GM19452 (cell line): ENCODE results near the gene LRRC37A3.
"Not testable (repeated sequence)": the region's sequence is repeated elsewhere in the genome, so short reads cannot be mapped to it uniquely, and the experiment has no call there.

Experiments used
- ATAC-seq: cut with Tn5 transposase; IDR thresholded peaks from one replicate; pipeline ENCODE4 v1.9.1; 2021; ENCODE audit not compliant: unreplicated experiment

Gene LRRC37A3

DNA sequence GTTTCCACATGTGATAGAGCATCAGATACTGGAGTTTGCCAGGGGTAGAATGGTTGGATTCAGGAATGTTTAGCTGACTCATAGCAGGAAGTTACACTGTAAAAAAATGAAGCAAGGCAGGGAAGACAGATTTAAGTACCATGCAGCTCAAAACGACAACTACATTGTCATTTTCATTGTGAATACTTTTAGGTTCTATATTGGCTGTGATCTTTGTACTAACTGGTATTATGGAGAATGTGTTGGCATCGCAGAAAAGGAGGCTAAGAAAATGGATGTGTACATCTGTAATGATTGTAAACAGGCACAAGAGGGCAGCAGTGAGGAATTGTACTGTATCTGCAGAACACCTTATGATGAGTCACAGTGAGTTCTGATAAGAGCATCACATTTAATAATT, 8.2 kb upstream of the LRRC37A3 start:
- ATAC-seq: not testable (repeated sequence)

DNA sequence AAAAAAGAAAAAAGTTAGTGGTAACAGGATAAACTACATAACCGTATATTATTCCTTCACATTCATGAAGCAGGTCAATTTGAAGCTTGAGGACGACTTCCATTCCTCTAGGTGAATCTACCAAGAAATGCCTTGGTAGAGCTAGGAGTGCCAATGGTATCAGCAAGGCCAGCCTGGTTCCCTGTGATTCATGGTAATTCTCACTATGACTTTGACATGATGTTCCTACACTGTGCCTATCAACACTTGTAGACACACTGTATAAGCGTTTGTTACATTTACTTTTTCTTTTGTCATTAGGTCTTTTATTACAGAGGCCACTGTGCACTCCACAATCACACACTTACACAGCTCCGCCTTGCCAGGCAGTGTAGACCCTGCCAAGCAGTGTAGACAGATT, 7.2 kb upstream of the LRRC37A3 start:
- ATAC-seq: not testable (repeated sequence)

DNA sequence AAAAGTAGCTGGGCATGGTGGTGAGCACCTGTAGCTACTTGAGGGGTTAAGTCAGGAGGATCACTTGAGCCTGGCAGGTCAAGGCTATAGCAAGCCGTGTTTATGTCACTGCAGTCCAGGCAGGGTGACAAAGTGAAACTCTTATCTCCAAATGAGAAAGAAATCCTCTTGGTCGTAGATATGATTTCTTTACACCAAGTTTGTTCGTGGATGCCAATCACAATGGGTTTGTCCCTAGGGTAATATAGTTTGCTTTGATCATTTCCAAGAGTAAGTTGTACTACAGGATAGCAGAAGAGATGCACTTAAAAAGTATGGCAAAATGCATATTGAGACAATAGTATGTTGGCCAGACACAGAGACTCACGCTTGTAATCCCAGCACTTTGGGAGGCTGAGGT, 6.0 kb upstream of the LRRC37A3 start:
- not testable (repeated sequence) for ATAC-seq

DNA sequence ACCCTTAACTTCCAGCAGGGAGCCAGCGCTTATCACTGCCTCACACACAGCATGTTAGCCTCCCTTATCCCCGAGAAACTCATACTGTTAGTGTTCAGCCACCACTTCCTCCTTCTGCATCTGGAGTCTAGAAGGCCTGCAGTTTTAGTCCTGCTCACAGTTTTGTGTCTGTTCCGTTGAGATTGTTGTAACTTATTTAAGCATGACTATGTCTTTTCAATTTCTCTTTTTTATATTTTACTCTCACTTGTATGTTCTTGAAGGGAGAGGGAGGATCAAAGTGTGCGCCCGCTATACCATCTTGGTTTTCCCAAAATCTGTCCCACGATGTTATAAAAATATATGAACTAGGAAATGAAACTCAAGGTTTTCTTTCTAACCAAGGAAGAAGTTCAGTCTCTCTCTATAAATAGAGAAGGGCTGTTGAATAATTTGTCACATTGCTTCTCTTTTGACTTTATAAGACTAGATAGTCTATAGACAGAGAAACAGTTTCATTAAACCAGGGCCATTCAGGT, 3.8 kb upstream of the LRRC37A3 start:
- peak; percentile 29 for ATAC-seq

DNA sequence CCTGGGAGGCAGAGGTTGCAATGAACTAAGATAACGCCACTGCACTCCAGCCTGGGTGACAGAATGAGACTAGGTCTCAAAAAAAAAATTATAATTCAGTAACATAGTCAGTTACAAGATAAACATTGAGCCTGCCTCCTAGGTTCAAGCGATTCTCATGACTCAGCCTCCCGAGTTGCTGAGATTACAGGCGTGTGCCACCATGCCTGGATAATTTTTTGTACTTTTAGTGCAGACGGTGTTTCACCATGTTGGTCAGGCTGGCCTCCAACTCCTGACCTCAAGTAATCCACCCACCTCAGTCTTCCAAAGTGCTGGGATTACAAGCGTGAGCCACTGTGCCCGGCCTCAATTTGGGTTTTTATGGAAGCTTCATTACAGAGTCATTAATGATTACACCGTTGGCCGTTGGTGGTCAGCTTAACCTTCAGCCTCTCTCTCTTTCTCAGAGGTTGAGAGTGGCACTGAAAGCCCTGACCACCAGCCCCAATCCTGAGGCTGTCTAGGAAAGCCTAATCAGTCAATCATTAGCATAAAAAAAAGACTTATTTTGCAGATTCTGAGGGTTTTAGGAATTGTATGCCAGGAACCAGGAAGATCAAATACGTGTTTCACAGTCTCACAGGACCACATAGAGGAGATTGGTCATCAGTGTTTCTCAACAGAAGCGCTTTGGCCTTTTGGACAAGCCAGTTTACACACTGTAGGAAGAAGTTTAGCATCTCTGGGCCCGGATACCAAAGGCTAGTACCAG, 1.3 kb upstream of the LRRC37A3 start:
- ATAC-seq: no peak

DNA sequence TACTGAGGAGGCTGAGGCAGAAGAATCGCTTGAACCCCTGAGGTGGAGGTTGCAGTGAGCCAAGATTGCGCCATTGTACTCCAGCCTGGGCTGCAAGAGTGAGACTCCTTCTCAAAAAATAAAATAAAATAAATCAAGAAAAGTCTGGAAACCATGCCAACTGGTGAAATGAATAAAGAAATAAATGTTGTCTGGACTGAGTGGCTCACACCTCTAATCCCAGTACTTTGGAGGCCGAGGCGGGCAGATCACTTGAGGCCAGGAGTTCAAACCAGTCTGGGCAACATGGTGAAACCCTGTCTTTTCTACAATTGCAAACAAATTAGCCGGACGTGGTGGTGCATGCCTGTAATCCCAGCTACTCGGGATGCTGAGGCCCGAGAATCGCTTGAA, 744 bp upstream of the LRRC37A3 start:
- no peak for ATAC-seq

DNA sequence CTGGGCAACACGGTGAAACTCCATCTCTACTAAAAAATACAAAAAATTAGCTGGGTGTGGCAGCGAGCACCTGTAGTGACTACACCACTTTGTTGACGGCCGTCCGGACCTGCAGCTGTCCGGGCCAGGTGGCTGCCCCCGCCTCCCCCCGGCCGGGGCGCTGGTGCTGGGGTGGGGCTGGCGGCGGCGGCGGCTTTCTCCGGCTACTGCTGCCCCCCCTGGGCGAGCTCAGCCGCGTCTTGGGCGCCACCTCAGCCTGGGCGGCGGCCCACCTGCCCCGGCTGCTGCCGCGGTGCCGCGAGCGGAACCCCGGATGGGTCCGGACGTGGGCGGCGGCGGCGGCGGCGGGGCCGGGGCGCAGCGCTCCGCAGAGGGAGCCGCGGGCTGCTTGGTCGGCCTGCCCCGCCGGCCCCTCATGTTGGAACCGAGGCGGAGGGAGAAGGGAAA, 413 bp downstream of the LRRC37A3 start:
- peak; percentile 48 for ATAC-seq

DNA sequence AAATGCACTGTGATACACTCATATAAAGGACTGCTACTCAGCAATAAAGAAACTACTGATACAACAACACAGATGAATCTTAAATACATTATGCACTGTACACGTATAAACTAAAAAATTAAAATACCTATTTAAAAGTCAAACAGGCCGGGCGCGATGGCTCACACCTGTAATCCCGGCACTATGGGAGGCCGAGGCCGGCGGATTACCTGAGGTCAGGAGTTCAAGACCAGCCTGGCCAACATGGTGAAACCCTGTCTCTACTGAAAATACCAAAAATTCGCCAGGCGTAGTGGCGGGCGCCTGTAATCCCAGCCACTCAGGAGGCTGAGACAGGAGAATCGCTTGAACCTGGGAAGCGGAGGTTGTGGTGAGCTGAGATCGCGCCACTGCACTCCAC, 1.7 kb downstream of the LRRC37A3 start:
- not testable (repeated sequence) for ATAC-seq

DNA sequence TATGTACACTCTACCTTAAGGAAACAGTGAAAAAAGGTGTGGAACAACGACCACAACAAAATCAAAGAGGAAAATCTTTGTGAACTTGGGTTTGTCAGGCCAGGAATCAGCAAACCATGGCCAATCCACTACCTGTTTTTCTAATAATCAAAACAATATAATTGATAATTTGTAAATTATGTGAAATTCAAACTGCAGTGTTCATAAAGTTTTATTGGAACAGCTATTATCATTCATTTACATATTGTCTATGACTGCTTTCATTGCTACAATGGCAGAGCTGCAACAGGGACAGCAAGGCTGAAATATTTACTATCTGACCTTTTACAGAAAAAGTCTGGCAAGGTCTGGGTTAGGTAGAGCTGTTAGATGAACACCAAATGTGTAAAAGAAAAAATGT, 4.0 kb downstream of the LRRC37A3 start:
- not testable (repeated sequence) for ATAC-seq

DNA sequence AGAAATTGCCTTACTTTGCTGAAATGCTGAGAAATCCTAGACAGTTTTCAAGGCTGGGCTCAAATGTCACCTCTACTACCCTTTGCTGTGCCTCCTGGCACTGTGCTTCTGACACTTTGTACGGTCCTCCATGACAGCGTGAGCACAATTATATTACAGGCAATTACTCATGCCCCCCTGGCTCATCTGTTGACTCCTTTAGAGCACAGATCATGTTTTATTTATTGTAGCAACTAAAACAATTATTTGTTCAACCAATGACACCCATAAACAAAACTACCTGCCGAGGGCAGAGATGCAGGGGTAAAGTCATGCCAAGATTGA, 9.1 kb downstream of the LRRC37A3 start:
- not testable (repeated sequence) for ATAC-seq

DNA sequence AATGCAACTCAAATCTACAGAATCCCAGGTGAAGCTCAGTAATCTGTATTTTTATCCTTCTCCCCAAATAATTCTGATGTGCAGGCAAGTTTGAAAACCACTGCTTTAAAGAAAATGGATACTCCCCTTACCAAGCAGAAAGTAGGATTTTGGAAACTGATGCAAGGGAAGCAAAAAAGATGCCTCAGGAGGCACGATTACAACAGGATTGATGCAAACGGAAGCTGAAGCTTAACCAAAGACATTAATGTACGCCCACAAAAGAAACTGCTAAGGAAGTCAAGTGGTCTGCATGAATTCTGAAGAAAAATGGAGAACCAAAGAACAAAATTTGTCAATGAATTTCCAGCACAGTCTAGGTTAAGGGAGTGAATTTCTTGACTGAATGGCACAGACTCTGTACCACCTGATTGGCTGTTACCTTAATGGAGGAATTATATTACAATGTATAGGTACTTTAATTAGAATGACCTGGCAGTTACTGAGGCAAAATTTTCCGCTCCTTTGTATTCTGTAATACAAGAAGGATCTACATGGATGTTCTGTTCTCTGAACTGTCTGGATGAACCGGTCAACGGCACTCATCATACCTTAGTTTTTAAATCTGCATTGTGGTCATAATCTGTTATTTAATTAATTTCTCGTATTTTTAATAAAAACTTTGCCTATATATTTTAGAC, 9.6 kb downstream of the LRRC37A3 start:
- ATAC-seq: not testable (repeated sequence)

DNA sequence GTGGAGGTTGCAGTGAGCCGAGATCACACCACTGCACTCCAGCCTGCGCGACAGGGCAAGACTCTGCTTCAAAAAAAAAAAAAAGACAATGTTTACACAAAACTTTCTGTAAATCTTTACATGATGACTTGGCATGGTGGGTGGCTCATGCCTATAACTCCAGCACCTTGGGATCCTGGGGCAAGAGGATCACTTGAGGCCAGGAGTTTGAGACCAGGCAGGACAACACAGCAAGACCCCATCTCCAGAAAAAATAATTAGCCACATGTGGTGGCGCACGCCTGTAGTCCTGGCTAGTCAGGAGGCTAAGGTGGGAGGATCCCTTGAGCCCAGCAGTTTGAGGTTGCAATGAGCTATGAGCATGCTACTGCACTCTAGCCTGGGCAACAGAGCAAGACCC, 15.2 kb downstream of the LRRC37A3 start:
- not testable (repeated sequence) for ATAC-seq

DNA sequence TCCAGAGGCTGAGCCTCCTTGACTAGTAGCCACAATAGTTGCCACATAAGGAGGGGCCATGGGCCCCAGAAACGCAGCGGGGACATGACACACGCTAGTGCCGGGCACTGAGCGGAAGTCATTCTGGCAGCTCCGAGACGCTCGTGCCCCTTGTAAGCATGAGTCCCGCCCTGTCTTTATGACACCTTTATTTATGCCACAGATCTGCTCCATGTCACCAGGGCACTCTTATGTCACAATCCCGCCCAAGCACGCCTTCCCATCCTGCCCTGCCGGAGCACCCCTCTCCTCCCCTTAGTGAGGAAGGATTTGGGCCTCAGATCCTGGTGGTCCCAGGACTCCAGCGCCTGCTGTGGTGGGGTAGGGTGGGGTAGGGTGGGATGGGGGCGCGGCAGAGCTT, 22.1 kb downstream of the LRRC37A3 start:
- ATAC-seq: not testable (repeated sequence)

DNA sequence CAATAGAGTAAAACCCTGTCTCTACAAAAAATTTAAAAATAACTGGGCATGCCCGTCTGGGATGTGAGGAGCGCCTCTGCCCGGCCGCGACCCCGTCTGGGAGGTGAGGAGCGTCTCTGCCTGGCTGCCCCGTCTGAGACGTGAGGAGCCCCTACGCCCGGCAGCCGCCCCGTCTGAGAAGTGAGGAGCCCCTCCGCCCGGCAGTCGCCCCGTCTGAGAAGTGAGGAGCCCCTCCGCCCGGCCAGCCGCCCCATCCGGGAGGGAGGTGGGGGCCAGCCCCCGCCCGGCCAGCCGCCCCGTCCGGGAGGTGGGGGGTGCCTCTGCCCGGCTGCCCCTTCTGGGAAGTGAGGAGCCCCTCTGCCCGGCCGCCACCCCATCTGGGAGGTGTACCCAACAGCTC, 45.1 kb downstream of the LRRC37A3 start:
- ATAC-seq: not testable (repeated sequence)

DNA sequence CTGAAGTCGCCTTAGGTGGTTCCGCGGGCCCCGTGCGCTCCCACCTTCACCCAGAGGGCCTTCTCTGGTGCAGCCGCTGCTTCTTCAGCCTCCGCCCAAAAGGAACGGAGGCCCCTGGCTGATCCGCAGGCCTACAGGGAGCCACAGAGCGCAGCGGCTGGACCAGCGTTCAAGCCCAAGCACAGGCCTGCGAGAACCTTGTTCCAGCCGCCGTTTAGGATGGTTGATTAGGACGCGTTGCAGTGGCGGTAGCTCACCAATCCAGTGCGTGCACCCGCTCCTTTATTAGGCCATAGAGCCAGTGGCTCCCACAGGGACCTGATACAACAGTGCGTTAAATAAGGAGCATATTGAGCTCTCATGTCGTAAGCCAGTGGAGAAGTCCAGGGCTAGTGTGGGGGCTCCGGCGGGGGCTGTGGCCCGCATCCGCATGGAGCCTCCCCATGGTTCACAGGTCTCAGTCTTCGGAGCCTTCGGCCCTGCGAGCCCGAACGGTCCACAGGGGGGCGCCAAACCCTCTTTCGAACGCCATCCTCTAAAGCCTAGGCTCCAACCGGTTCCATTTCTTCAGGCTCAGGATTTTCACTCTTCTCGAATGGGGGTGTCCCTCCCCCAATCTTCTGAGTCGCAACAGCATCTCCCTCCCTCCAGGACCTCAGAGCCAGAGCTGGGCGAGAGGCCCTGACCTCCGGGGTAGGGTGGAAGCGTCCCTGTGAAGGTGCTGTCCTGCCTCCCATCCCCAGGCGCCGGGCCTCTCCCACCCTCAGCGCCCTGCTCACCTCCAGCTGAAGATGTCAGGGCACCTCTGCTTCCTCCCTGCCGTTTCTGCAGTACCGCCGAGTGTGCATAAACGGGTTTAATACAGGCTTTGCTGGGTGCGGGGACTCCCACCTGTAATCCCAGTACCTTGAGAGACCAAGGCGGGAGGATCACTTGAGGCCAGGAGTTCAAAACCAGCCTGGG, 71.5 kb downstream of the LRRC37A3 start:
- ATAC-seq: not testable (repeated sequence)

DNA sequence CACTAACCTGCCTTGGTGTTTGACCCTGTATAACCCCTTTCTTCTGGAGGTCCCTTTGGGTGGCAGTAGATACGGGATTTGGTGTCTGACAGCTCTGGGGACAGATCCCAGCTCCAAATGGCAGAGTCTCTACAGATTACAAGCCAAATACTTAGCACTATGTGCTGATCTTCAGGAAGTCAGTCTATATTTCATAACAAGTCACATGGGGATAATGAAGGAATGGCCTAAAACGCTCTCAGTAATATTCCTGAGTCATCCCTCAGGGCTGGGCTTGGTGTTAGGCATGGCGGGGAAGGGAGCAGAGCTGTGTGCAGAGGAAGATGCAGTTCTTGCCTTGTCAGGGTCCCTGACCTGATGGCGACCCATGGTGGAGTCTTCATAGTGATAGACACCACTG, 72.4 kb downstream of the LRRC37A3 start:
- ATAC-seq: not testable (repeated sequence)

DNA sequence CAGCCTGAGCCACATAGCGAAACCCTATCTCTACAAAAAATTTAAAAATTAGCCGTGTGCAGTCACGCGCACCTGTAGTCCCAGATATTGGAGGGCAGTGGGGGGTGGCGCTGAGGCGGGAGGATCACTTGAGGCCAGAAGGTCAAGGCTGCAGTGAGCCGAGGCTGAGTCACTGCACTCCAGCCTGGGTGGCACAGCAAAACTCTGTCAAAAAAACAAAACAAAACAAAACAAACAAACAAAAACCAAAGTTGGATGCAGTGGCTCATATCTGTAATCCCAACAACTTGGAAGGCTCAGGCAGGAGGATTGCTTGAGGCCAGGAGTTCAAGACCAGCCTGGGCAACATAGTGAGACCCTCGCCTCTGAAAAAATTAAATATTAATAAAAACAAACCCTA, 75.4 kb downstream of the LRRC37A3 start:
- not testable (repeated sequence) for ATAC-seq

DNA sequence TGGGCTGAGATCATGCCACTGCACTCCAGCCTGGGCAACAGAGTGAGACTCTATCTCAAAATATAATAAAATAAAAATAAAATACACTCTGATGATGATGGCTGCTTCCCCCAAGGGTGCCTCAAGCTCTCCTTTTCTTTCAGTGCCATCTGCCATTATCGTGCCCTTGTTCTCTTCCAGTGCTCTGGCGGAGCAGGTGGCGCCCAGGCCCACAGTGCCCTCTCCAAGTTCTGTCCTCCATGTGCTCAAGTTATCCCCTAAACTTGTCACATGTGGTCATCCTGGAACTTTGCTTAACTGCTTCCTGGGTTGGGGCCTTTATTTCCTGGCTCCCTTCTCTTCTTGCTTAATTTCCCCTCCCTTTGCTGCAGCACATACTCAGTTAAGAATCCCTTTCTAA, 76.4 kb downstream of the LRRC37A3 start:
- ATAC-seq: not testable (repeated sequence)

DNA sequence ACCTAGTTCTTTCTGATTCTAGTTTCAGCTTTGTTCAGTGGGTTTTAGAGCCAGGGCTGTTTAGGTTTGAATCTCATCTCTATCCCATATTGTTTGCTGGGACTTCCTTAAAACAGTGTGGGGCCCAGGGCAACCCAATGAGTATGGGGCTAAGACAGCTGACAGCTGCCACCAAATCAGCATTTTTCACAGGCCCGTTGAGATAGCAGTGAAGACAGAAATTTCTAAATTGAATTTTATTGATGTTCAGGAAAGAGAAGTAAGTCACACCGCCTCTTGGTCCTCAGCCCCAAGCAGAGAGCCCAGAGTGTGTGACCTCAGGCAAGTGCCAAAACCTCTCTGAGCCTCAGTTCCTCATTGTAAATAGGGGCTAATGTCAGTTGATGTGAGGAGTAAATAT, 78.3 kb downstream of the LRRC37A3 start:
- ATAC-seq: not testable (repeated sequence)

DNA sequence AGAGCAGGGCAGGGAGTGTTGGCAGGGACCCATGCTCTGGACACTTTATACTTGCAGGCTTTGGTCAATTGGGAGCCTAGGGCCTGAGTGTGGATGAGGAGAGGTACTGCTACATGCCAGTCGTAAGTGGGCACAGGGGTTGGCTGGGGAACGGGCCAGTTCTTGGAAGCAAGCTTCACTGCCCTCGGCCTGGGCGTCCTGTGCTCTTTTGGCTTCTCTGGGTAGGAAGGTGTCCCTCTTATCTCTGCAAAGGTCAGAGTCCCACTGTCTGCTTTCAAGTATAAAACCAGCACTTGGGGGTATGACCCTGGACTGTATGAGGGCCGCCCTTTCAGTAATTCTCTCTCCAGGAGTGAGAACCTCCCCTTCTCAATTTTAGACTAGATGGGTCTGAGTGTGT, 80.8 kb downstream of the LRRC37A3 start:
- ATAC-seq: not testable (repeated sequence)
